SU-DHL-6 (cell line): Measurements from ENCODE around the gene PRR33.

Experiments used
- H2AFZ ChIP-seq: fragments of 200-600 bp; sonication (generic); 2 replicates; pipeline ENCODE4 v1.6.1; 2014; ENCODE audit warnings: low read depth, mild to moderate bottlenecking, moderate library complexity, mixed read lengths, antibody characterized with exemption, low read length; ENCODE audit not compliant: severe bottlenecking
- H3F3A ChIP-seq: fragments of 200-600 bp; shearing (Covaris generic); 2 replicates; pipeline ENCODE4 v1.6.0; 2016; ENCODE audit warnings: antibody characterized with exemption, mild to moderate bottlenecking; ENCODE audit not compliant: insufficient read depth
- H3K27ac ChIP-seq: fragments of 200-600 bp; sonication (generic); 2 replicates; pipeline ENCODE4 v1.5.1; 2016; ENCODE audit warnings: low read depth, mild to moderate bottlenecking, low read length, moderate library complexity, mixed read lengths
- H3K27me3 ChIP-seq: fragments of 200-600 bp; sonication (generic), shearing (Covaris generic); 2 replicates; pipeline ENCODE4 v1.6.0; 2014; ENCODE audit warnings: mild to moderate bottlenecking, low read length
- H3K36me3 ChIP-seq: fragments of 200-600 bp; sonication (generic); 2 replicates; pipeline ENCODE4 v1.6.1; 2014; ENCODE audit warnings: mild to moderate bottlenecking, low read length, mixed read lengths
- H3K4me2 ChIP-seq: fragments of 300-600, 200-600 bp; shearing (Covaris generic), sonication (generic); 2 replicates; pipeline ENCODE4 v1.6.0; 2014; ENCODE audit warnings: low read length, low read depth, mild to moderate bottlenecking; ENCODE audit not compliant: poor library complexity, severe bottlenecking
- H3K4me3 ChIP-seq: fragments of 200-600 bp; sonication (generic); 2 replicates; pipeline ENCODE4 v1.5.1; 2014; ENCODE audit warnings: antibody characterized with exemption, low read length, mild to moderate bottlenecking, mixed read lengths; ENCODE audit not compliant: insufficient read depth, poor library complexity, severe bottlenecking
- H3K79me2 ChIP-seq: fragments of 200-600 bp; sonication (generic); 2 replicates; pipeline ENCODE4 v1.6.1; 2014; ENCODE audit warnings: mild to moderate bottlenecking, low read length, moderate library complexity; ENCODE audit not compliant: insufficient read depth
- H3K9ac ChIP-seq: fragments of 200-600 bp; sonication (generic); 2 replicates; pipeline ENCODE4 v1.7.0; 2014; ENCODE audit warnings: mild to moderate bottlenecking, low read length
- H3K9me2 ChIP-seq: fragments of 200-600 bp; sonication (generic); replicated peaks from 2 replicates; pipeline ENCODE4 v1.6.1; 2014; ENCODE audit warnings: low read length; ENCODE audit not compliant: insufficient read depth
- H3K9me3 ChIP-seq: fragments of 200-600 bp; sonication (generic); 2 replicates; pipeline ENCODE4 v1.6.1; 2014; ENCODE audit warnings: low read length, mixed read lengths; ENCODE audit not compliant: insufficient read depth
- H4K20me1 ChIP-seq: fragments of 200-600 bp; sonication (generic); 2 replicates; pipeline ENCODE4 v1.6.1; 2014; ENCODE audit warnings: low read depth, mild to moderate bottlenecking, antibody characterized with exemption, low read length, moderate library complexity, mixed read lengths
- EZH2phosphoT487 ChIP-seq: fragments of 200-600 bp; sonication (generic), shearing (Covaris generic); conservative IDR thresholded peaks from 2 replicates; pipeline ENCODE4 v1.6.1; 2018; ENCODE audit warnings: mild to moderate bottlenecking, antibody characterized with exemption, low read length, moderate library complexity, mixed read lengths
- TF ChIP-seq, protein P1 (sequence below): fragments of 200-600 bp; sonication (generic); IDR thresholded peaks from one replicate; pipeline ENCODE4 v1.5.1; 2017; ENCODE audit warnings: antibody characterized with exemption, mild to moderate bottlenecking, low read length, moderate library complexity; ENCODE audit not compliant: insufficient read depth, poor library complexity, severe bottlenecking

Gene PRR33

DNA sequence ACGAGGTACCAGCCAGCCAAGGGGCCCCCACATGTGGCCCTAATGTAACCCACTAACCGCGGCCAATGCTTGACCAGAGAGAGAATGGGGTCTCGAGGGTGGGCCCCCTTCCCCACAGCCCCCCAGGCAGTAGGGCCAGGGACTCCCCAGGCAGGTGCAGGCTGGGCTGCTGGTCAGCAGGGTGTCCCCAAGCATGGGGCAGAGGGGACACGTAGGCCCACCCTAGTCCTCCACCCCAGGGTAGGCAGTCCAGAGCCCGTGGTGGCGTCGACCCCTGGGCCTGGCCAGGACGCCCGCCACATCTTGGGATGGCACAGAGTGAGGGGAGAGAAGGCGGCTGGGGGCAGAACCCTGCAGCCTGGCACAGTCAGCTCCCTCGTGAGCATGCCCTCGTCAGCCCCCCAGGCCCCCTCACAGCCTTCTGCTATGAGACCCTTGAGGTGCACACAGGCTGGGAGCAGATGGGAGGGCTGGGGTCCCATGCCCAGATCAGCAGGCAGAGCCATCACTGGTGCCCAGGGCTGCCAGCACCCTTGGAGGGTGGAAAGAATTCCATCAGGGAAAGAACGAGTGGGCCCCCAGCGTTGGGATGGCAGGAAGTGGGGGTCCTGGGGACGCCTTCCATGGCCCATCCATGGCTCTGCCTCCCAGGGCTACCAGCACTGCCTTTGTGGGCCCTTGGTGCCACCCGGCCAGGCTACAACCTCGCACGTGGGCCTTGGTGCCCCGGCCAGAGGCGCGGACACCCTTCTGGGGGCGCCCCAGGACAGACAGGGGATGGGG lies 33.9 kb upstream of the PRR33 start:
- Histone ChIP-seq H4K20me1 (no peaks in the 10 kb centered on the region), H3K36me3 (no peaks in the 10 kb centered on the region), H3K79me2 (no peaks in the 10 kb centered on the region), H3K9me3 (no peaks in the 10 kb centered on the region), H3K27me3 (no peaks in the 10 kb centered on the region), H3K9ac (no peak overlapping the region), H3K9me2 (no peaks in the 10 kb centered on the region), H2AFZ (no peak overlapping the region), H3K27ac (no peak overlapping the region), H3K4me2 (no peak overlapping the region), H3K4me3 (no peak overlapping the region), H3F3A (no peaks in the 10 kb centered on the region)
- TF ChIP-seq, protein P1, sequence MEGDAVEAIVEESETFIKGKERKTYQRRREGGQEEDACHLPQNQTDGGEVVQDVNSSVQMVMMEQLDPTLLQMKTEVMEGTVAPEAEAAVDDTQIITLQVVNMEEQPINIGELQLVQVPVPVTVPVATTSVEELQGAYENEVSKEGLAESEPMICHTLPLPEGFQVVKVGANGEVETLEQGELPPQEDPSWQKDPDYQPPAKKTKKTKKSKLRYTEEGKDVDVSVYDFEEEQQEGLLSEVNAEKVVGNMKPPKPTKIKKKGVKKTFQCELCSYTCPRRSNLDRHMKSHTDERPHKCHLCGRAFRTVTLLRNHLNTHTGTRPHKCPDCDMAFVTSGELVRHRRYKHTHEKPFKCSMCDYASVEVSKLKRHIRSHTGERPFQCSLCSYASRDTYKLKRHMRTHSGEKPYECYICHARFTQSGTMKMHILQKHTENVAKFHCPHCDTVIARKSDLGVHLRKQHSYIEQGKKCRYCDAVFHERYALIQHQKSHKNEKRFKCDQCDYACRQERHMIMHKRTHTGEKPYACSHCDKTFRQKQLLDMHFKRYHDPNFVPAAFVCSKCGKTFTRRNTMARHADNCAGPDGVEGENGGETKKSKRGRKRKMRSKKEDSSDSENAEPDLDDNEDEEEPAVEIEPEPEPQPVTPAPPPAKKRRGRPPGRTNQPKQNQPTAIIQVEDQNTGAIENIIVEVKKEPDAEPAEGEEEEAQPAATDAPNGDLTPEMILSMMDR: no peak
- TF ChIP-seq EZH2phosphoT487: no peak

DNA sequence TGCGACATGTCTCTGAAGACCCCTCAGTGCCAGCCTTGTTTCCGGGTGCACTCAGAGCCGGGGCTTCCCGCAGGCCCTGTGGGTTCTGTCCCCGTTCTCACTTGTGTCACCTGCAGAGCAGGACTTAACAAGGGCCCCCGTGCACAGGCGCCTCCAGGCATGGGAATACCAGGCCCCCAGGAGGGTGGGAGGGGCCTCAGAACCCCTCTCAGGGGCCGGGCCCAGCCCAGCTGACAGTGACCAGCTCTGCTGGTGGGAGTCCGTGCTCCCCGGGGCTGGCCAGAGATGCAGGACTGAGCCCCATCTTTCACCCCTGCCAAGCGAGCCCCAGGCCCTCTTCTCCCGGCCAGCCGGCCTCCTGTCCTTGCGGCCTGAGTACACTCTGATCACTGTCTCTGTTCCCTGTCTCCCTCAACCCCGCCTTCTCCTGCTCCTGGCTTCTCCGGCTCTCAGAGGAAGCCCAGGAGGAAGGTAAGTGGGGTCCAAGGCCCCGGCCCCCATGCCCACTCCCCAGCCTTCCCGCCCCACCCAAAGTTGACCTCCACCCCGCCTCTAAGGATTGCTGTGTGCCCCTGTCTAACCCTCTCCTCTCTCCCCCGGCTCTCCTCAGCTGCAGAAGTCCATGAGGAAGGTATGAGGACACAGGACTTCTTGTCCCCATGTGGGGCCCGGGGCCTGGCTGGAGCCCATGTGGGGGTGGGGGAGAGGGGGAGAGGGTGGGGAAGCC lies 33.1 kb upstream of the PRR33 start:
- H3K36me3 ChIP-seq: no peaks in the 10 kb centered on the region
- H3K27me3 ChIP-seq: no peaks in the 10 kb centered on the region
- no peak overlapping the region for H3K4me3 ChIP-seq
- no peaks in the 10 kb centered on the region for H3F3A ChIP-seq
- no peaks in the 10 kb centered on the region for H3K9me2 ChIP-seq
- H2AFZ ChIP-seq: no peak overlapping the region
- no peak overlapping the region for H3K4me2 ChIP-seq
- TF ChIP-seq, protein P1: no peak
- no peak for TF ChIP-seq EZH2phosphoT487
- H4K20me1 ChIP-seq: no peaks in the 10 kb centered on the region
- H3K9ac ChIP-seq: no peak overlapping the region
- no peaks in the 10 kb centered on the region for H3K79me2 ChIP-seq
- H3K9me3 ChIP-seq: no peaks in the 10 kb centered on the region
- H3K27ac ChIP-seq: no peak overlapping the region

DNA sequence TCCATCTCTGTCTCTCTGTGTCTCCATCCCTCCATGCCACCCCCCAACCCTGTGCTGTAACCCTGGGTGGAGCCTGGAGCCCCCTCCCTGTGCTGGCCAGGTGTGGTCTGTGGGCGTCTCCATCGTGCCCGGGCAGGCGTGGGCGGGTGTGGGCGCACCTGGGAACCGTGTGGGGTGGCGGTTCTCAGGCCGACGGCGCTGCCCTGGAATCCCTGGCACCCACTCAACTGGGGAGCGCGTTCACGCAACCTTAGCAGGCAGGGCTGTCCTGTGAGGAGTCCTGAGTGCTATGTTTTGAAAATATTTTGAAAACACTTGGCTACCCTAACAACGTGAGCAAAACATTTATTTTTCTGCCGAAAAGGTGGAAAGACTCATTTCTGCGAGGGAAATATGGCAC lies 32.5 kb upstream of the PRR33 start:
- TF ChIP-seq, protein P1: no peak
- TF ChIP-seq EZH2phosphoT487: no peak
- Histone ChIP-seq H3K27me3 (no peaks in the 10 kb centered on the region), H3K4me3 (no peak overlapping the region)

More for the DNA sequence above, 32.5 kb upstream of the PRR33 start:
- no peak overlapping the region for H3K4me2 ChIP-seq
- H3K27ac ChIP-seq: no peak overlapping the region
- no peaks in the 10 kb centered on the region for H3K9me2 ChIP-seq
- no peaks in the 10 kb centered on the region for H3K36me3 ChIP-seq
- no peaks in the 10 kb centered on the region for H3F3A ChIP-seq
- no peaks in the 10 kb centered on the region for H3K79me2 ChIP-seq
- no peak overlapping the region for H3K9ac ChIP-seq
- no peaks in the 10 kb centered on the region for H4K20me1 ChIP-seq
- no peaks in the 10 kb centered on the region for H3K9me3 ChIP-seq
- no peak overlapping the region for H2AFZ ChIP-seq
